ENCODE measurements around the gene NEGR1. TPM values are rescaled to one million over a fixed set of nuclear protein-coding genes. Genes with fewer than 3 reads are reported as not detected.

The NEGR1 gene
- total and polyA plus RNA-seq, 7 experiments from 2014 or later: 0.08 to 1.2 TPM; not detected in 5

DNA sequence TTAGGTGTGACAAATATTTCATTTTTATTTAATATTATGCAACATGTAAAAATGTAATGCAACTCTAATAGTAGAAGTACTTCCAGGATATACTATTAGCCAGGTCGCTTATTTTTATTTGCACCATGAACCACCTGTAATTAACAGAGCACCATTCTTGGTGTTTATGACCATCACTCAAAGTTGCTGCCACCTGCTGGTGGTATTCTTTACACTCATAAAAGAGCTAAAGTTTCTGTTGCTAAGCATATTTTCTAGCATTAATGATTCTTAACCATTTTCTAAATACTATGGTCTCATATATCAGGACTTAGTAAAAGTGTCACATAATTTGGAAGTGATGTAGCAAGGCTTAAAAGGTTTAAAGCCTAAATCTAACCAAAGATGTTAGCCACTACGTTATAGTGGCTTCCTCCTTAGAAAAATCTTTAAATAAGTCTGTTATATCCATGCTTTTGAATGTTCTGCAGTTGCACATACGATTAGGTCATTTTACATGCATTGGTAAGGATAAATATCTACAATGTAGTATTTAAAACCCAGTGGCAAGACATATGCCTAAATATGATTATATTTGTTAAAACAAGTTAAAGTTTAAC, 244.5 kb downstream of the NEGR1 start:
- no peak overlapping the region for H3K4me3 Mint-ChIP-seq
- H3K9me3 Mint-ChIP-seq: peaks cover 0 to 7% (median 0%) of the 10 kb centered on the region in 11 donors
- Histone ChIP-seq H3K4me1 (ENCODE audit: control insufficient read depth in 2 of 2, insufficient read depth in 2 of 2, low read length in 2 of 2) (no peaks in the 10 kb centered on the region), H3K27ac (ENCODE audit: low read depth, low read length) (no peak overlapping the region), H3K4me3 (ENCODE audit: low read length) (no peak overlapping the region), H3K9me3 (ENCODE audit: control insufficient read depth in 2 of 3, low read length in 3 of 3) (no peaks in the 10 kb centered on the region), H3K36me3 (ENCODE audit: control insufficient read depth in 2 of 3, insufficient read depth in 3 of 3, low read length in 3 of 3) (no peaks in the 10 kb centered on the region), H3K27me3 (ENCODE audit: control insufficient read depth in 2 of 2, insufficient read depth in 2 of 2, low read length in 2 of 2) (no peaks in the 10 kb centered on the region)
- H3K4me1 Mint-ChIP-seq: no peaks in the 10 kb centered on the region
- ATAC-seq (no peak), DNase-seq (no peak)
- intact Hi-C loops (cut with micrococcal nuclease): loop anchor here in 1 of 2 donors (5.0 kb wide), 1 partner anchor 946 kb away; no protein-coding TSS in a partner anchor
- no peaks in the 10 kb centered on the region for H3K27me3 Mint-ChIP-seq
- H3K27ac Mint-ChIP-seq: no peak overlapping the region
- CTCF ChIA-PET: no interaction called here
- H3K36me3 Mint-ChIP-seq: no peaks in the 10 kb centered on the region
- POLR2A ChIA-PET: no interaction called here

DNA sequence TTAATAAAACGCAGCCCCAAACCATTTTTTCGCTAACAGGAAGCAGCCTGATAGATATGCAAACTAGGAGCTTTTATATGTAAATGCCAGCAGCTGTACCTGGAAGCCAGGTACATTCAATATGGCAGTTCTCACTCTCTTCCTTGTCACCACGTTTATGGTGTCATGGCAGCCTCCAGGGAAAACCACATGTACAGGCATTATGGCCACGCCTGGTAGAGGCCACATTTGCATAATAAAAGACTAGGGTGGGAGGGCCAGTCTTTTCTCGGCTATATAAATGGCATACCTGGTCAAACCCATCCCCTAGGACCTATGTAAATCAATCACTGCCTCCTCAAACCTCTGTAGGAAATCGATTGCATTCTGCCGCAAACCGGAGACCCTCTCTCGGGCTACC, 247.5 kb downstream of the NEGR1 start:
- intact Hi-C loops (cut with micrococcal nuclease): loop anchor here in 1 of 2 donors (5.0 kb wide), 1 partner anchor 943 kb away; no protein-coding TSS in a partner anchor
- Mint-ChIP-seq H3K9me3 (peaks cover 0 to 6% (median 0%) of the 10 kb centered on the region in 11 donors), H3K36me3 (no peaks in the 10 kb centered on the region), H3K27ac (no peak overlapping the region), H3K4me3 (no peak overlapping the region), H3K4me1 (no peaks in the 10 kb centered on the region), H3K27me3 (no peaks in the 10 kb centered on the region)
- no peaks in the 10 kb centered on the region for H3K9me3 ChIP-seq (ENCODE audit: control insufficient read depth in 2 of 3, low read length in 3 of 3)
- DNase-seq (no peak), ATAC-seq (no peak)
- no peaks in the 10 kb centered on the region for H3K4me1 ChIP-seq (ENCODE audit: control insufficient read depth in 2 of 2, insufficient read depth in 2 of 2, low read length in 2 of 2)
- CTCF ChIA-PET: no interaction called here
- H3K27ac ChIP-seq (ENCODE audit: low read depth, low read length): no peak overlapping the region
- H3K27me3 ChIP-seq (ENCODE audit: control insufficient read depth in 2 of 2, insufficient read depth in 2 of 2, low read length in 2 of 2): no peaks in the 10 kb centered on the region
- H3K36me3 ChIP-seq (ENCODE audit: control insufficient read depth in 2 of 3, insufficient read depth in 3 of 3, low read length in 3 of 3): no peaks in the 10 kb centered on the region
- no peak overlapping the region for H3K4me3 ChIP-seq (ENCODE audit: low read length)
- POLR2A ChIA-PET: no interaction called here

DNA sequence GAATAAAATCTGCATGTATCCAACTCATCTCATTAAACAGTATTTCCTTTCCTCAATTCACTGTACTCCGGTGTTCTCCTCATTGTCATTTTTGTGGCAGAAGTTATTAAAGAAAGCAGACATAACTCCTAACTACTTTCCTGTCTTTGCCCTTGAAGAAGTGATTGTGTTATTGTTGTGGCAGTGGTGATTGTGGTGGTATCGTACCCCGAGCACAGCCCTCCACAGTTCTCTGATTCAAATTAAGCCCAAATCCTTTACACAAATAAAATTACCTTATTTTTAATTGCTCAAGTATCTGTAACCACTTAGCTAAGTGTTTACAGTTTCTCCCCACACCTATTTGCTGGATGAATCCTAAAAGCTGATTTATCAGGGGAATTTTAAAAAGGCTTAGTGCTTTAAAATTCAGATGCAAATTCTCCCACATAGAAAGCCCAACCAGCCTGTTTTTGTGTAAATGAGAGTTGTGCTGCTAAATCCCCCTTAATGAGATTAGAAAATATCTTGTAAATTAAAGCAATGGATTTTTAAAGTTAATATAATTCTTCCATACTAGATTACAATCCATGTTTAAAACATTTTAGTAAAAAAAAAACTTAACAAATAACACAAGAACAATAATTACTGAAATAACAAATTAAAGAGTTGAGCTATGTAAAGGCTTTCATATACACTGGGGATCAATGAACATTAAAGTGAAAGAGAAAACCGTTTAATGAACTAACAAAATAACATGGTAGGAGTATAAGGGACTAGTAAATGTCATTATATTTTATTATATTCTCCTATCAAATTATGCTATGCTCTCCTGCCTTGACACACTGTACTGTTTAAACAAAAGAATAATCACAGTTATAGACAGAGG, 259.0 kb downstream of the NEGR1 start:
- H3K27ac ChIP-seq (ENCODE audit: low read depth, low read length): no peak overlapping the region
- no peaks in the 10 kb centered on the region for H3K9me3 ChIP-seq (ENCODE audit: control insufficient read depth in 2 of 3, low read length in 3 of 3)
- Mint-ChIP-seq H3K27ac (no peak overlapping the region), H3K27me3 (no peaks in the 10 kb centered on the region), H3K36me3 (no peaks in the 10 kb centered on the region), H3K4me1 (no peaks in the 10 kb centered on the region), H3K9me3 (peaks cover 0 to 7% (median 0%) of the 10 kb centered on the region in 11 donors), H3K4me3 (no peak overlapping the region)
- no peak for DNase-seq
- ATAC-seq: no peak
- H3K27me3 ChIP-seq (ENCODE audit: control insufficient read depth in 2 of 2, insufficient read depth in 2 of 2, low read length in 2 of 2): no peaks in the 10 kb centered on the region
- H3K4me3 ChIP-seq (ENCODE audit: low read length): no peak overlapping the region
- POLR2A ChIA-PET: no interaction called here
- H3K4me1 ChIP-seq (ENCODE audit: control insufficient read depth in 2 of 2, insufficient read depth in 2 of 2, low read length in 2 of 2): no peaks in the 10 kb centered on the region
- intact Hi-C loops (cut with micrococcal nuclease): no loop called here
- CTCF ChIA-PET: no interaction called here
- H3K36me3 ChIP-seq (ENCODE audit: control insufficient read depth in 2 of 3, insufficient read depth in 3 of 3, low read length in 3 of 3): no peaks in the 10 kb centered on the region

DNA sequence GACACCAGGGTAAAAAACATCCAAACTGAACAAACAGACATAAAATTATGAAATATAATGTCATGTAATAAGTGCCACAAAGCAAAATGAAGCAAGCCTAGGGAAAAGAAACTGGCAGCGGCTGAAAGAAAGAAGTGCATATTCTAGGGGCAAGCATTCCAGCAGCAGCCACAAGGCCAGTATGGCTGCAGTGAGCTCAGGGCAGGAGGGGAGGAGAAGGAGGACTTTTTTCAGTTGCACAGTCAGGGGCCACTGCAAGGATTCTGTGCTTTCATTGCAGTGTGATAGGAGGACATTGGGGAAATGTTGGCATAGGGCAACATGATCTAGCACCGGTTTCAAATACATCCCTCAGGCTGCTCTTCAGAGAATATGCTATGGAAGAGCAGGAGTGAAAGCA, 263.8 kb downstream of the NEGR1 start:
- POLR2A ChIA-PET: no interaction called here
- Mint-ChIP-seq H3K36me3 (no peaks in the 10 kb centered on the region), H3K27me3 (no peaks in the 10 kb centered on the region), H3K4me3 (no peak overlapping the region), H3K9me3 (peaks cover 0 to 5% (median 0%) of the 10 kb centered on the region in 11 donors), H3K27ac (no peak overlapping the region), H3K4me1 (no peaks in the 10 kb centered on the region)
- H3K36me3 ChIP-seq (ENCODE audit: control insufficient read depth in 2 of 3, insufficient read depth in 3 of 3, low read length in 3 of 3): no peaks in the 10 kb centered on the region
- no peaks in the 10 kb centered on the region for H3K27me3 ChIP-seq (ENCODE audit: control insufficient read depth in 2 of 2, insufficient read depth in 2 of 2, low read length in 2 of 2)
- CTCF ChIA-PET: no interaction called here
- no peaks in the 10 kb centered on the region for H3K9me3 ChIP-seq (ENCODE audit: control insufficient read depth in 2 of 3, low read length in 3 of 3)
- H3K27ac ChIP-seq (ENCODE audit: low read depth, low read length): no peak overlapping the region
- ATAC-seq (no peak), DNase-seq (no peak)
- H3K4me1 ChIP-seq (ENCODE audit: control insufficient read depth in 2 of 2, insufficient read depth in 2 of 2, low read length in 2 of 2): no peaks in the 10 kb centered on the region
- intact Hi-C loops (cut with micrococcal nuclease): no loop called here
- no peak overlapping the region for H3K4me3 ChIP-seq (ENCODE audit: low read length)

DNA sequence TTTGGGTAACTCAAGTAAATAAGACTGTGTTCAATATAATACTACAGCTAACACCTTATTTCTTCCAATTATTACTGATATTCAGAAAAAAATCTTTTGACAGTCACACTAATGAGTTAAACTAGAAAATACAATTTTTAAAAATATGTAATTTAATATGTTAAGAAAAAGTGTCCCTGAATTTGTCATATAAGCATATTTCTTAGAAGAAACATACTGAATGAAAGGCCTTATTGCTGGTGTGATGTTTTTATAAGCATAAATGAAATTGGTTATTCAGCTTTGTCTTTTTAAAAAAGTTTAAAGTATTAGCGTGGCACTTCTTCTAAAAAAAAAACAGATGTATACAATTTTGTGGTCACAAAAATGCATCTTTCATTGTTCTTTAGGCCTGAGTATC, 267.3 kb downstream of the NEGR1 start:
- no peaks in the 10 kb centered on the region for H3K36me3 Mint-ChIP-seq
- intact Hi-C loops (cut with micrococcal nuclease): no loop called here
- Histone ChIP-seq H3K9me3 (ENCODE audit: control insufficient read depth in 2 of 3, low read length in 3 of 3) (no peaks in the 10 kb centered on the region), H3K27ac (ENCODE audit: low read depth, low read length) (no peak overlapping the region), H3K4me3 (ENCODE audit: low read length) (no peak overlapping the region), H3K4me1 (ENCODE audit: control insufficient read depth in 2 of 2, insufficient read depth in 2 of 2, low read length in 2 of 2) (no peaks in the 10 kb centered on the region), H3K27me3 (ENCODE audit: control insufficient read depth in 2 of 2, insufficient read depth in 2 of 2, low read length in 2 of 2) (no peaks in the 10 kb centered on the region), H3K36me3 (ENCODE audit: control insufficient read depth in 2 of 3, insufficient read depth in 3 of 3, low read length in 3 of 3) (no peaks in the 10 kb centered on the region)
- H3K27me3 Mint-ChIP-seq: no peaks in the 10 kb centered on the region
- no peaks in the 10 kb centered on the region for H3K4me1 Mint-ChIP-seq
- H3K9me3 Mint-ChIP-seq: peaks cover 0 to 4% (median 0%) of the 10 kb centered on the region in 11 donors
- no peak overlapping the region for H3K4me3 Mint-ChIP-seq
- ATAC-seq: no peak
- H3K27ac Mint-ChIP-seq: no peak overlapping the region
- POLR2A ChIA-PET: no interaction called here
- CTCF ChIA-PET: no interaction called here
- no peak for DNase-seq

DNA sequence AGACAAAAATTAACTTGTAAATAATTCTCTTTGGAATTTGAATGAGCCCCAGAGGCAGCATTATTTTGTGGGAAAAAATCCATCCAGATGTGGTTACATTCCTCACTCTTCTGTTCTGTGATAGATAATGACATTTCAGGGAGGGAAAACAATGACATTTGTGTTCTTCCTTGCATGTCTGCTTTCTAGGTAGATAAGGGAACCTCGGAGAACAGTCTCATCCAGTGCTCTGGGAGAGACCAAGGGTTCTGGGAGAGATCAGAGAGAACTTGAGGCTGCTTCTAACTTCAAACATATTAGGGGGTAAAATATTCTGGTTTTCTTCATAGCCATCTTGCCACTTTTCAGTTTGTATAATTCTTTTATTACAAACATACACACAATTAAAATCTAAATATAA, 269.2 kb downstream of the NEGR1 start:
- Histone ChIP-seq H3K36me3 (ENCODE audit: control insufficient read depth in 2 of 3, insufficient read depth in 3 of 3, low read length in 3 of 3) (no peaks in the 10 kb centered on the region), H3K27ac (ENCODE audit: low read depth, low read length) (no peak overlapping the region), H3K9me3 (ENCODE audit: control insufficient read depth in 2 of 3, low read length in 3 of 3) (no peaks in the 10 kb centered on the region), H3K4me3 (ENCODE audit: low read length) (no peak overlapping the region), H3K27me3 (ENCODE audit: control insufficient read depth in 2 of 2, insufficient read depth in 2 of 2, low read length in 2 of 2) (no peaks in the 10 kb centered on the region), H3K4me1 (ENCODE audit: control insufficient read depth in 2 of 2, insufficient read depth in 2 of 2, low read length in 2 of 2) (no peaks in the 10 kb centered on the region)
- Mint-ChIP-seq H3K4me1 (no peaks in the 10 kb centered on the region), H3K36me3 (no peaks in the 10 kb centered on the region), H3K27me3 (no peaks in the 10 kb centered on the region), H3K4me3 (no peak overlapping the region), H3K9me3 (peaks cover 0 to 6% (median 0%) of the 10 kb centered on the region in 11 donors), H3K27ac (no peak overlapping the region)
- ChIA-PET POLR2A (no interaction called here), CTCF (no interaction called here)
- intact Hi-C loops (cut with micrococcal nuclease): no loop called here
- ATAC-seq (no peak), DNase-seq (no peak)

DNA sequence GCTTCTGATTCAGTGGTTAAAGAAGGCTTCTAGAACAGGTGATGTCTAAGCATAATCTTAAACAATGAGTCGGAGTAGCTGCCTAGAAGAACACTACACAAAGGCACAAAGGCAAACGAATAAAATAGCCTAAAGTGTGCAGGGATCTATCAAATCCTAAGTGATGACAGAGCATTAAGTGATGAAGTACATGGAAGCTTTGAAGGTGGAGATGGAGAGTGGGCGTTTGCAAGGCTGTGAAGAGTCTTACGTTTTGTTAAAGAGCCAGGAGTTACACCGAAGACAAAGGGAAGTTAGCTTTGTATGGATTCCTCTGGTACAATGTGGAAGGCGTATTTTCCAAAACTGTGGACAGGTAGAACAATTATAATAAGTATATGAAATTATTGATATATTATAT, 270.6 kb downstream of the NEGR1 start:
- DNase-seq: no peak
- intact Hi-C loops (cut with micrococcal nuclease): no loop called here
- ChIA-PET POLR2A (no interaction called here), CTCF (no interaction called here)
- no peaks in the 10 kb centered on the region for H3K27me3 Mint-ChIP-seq
- no peak overlapping the region for H3K27ac ChIP-seq (ENCODE audit: low read depth, low read length)
- H3K4me1 ChIP-seq (ENCODE audit: control insufficient read depth in 2 of 2, insufficient read depth in 2 of 2, low read length in 2 of 2): no peaks in the 10 kb centered on the region
- no peaks in the 10 kb centered on the region for H3K36me3 Mint-ChIP-seq
- no peaks in the 10 kb centered on the region for H3K4me1 Mint-ChIP-seq
- peaks cover 0 to 6% (median 0%) of the 10 kb centered on the region in 11 donors for H3K9me3 Mint-ChIP-seq
- H3K4me3 Mint-ChIP-seq: no peak overlapping the region
- H3K4me3 ChIP-seq (ENCODE audit: low read length): no peak overlapping the region
- H3K9me3 ChIP-seq (ENCODE audit: control insufficient read depth in 2 of 3, low read length in 3 of 3): no peaks in the 10 kb centered on the region
- H3K27ac Mint-ChIP-seq: no peak overlapping the region
- H3K36me3 ChIP-seq (ENCODE audit: control insufficient read depth in 2 of 3, insufficient read depth in 3 of 3, low read length in 3 of 3): no peaks in the 10 kb centered on the region
- H3K27me3 ChIP-seq (ENCODE audit: control insufficient read depth in 2 of 2, insufficient read depth in 2 of 2, low read length in 2 of 2): no peaks in the 10 kb centered on the region
- no peak for ATAC-seq

Measured in naive thymus-derived CD4-positive, alpha-beta T cell (primary cell).